Left renal cortex interstitium (tissue), 4 donors: ENCODE measurements around the gene TUBB4B. TPM values are rescaled to one million over a fixed set of nuclear protein-coding genes. Genes with fewer than 3 reads are reported as not detected.

Experiments used
- DNase-seq, 4 donors: peaks; one replicate each; pipeline ENCODE4 v3.0.0-alpha.2; 2013; ENCODE audit warnings: low read depth in 4 of 4, low spot score in 2 of 4, missing footprints in 1 of 4
- polyA plus RNA-seq, 4 donors: library from polyadenylated mRNA; unstranded; fragments of 120-200 nt; gene quantifications; one replicate each; pipeline ENCODE4 v1.2.1, GENCODE V29; 2013; ENCODE audit not compliant: insufficient read length in 4 of 4

The TUBB4B gene
- polyA plus RNA-seq, 4 donors = 324 to 444 (median 393) TPM

- DNase-seq = no peak
These were observed 39.6 kb downstream of the TUBB4B start for GRCh38 chr9:137280474-137281344.

DNA sequence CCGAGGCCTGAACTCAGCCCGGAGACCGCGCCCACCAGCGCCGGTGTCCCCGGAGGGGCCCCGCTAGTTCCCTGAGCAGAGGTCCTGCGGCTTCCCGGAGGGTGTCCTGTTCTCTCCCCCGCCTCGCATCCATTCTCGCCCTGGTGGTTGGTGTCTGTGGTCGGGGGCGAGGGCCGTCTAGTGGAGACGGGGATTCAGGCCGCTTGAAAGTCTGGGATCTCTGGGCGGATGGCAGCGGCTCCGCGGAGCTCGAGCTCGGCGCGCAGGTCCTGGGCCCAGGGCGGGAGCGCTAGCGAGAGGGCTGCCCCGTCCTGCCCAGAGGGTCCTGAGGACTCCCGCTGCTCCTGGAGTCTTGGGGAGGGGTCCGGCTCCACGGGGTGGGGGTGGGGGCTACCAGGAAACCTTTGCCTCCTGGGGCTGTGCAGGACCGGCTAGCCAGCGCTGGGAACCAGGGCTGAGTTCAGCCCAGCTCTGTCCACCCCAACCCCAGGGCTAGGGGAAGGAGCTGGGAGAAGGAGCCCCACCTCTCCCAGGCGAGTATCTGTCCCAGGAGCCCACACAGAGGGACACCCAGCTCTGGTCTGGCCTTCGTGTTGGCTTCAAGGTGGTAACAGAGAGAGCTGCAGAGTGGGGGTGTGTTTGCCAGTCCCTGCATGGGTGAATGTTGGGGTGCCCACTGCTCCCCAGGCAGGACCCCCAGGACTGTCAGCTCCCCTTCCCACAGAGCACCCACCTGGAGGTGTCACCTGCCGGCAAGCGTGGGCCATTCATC, 40.4 kb downstream of the TUBB4B start:
- DNase-seq = no peak

- no peak for DNase-seq
These were observed 45.9 kb downstream of the TUBB4B start for GRCh38 chr9:137286975-137287383.

- no peak for DNase-seq
These were observed 52.0 kb downstream of the TUBB4B start for GRCh38 chr9:137293094-137293481.

Other genes with a start within 250 kb of the TUBB4B start
- gene PAXX, start 248.9 kb upstream of the TUBB4B start, polyA plus RNA-seq = 10 to 100 TPM; 22.4 to 53.2 (median 41.4) TPM
- gene CLIC3, start 244.7 kb upstream of the TUBB4B start, polyA plus RNA-seq = 1 to 10 TPM in 1 of 4 donors, under 1 TPM in 3; 0.49 to 1.2 (median 0.74) TPM
- 10 to 100 TPM; 36.4 to 60.9 (median 55.4) TPM for gene ABCA2, start 213.1 kb upstream of the TUBB4B start, polyA plus RNA-seq
- under 1 TPM in 2 of 4 donors, not detected in 2; 0.08 to 0.12 TPM for gene FUT7, start 209.2 kb upstream of the TUBB4B start, polyA plus RNA-seq
- gene NPDC1, start 195.1 kb upstream of the TUBB4B start, polyA plus RNA-seq = 10 to 100 TPM; 19.8 to 46.8 (median 34.4) TPM
- 1 to 10 TPM; 2.8 to 6.0 (median 5.1) TPM for gene ENTPD2, start 187.2 kb upstream of the TUBB4B start, polyA plus RNA-seq
- gene SAPCD2, start 170.7 kb upstream of the TUBB4B start, polyA plus RNA-seq = 10 to 100 TPM in 1 of 4 donors, 1 to 10 TPM in 3; 5.5 to 10.0 (median 8.6) TPM
- gene UAP1L1, start 163.8 kb upstream of the TUBB4B start, polyA plus RNA-seq = 1 to 10 TPM; 4.2 to 7.4 (median 5.9) TPM
- gene MAN1B1, start 154.3 kb upstream of the TUBB4B start, polyA plus RNA-seq = 10 to 100 TPM; 46.5 to 70.7 (median 63.1) TPM
- gene DPP7, start 126.6 kb upstream of the TUBB4B start, polyA plus RNA-seq = 10 to 100 TPM; 14.5 to 31.9 (median 25.1) TPM
- gene GRIN1, start 102.1 kb upstream of the TUBB4B start, polyA plus RNA-seq = under 1 TPM in 3 of 4 donors, not detected in 1; 0.06 to 0.60 (median 0.20) TPM
- under 1 TPM in 3 of 4 donors, not detected in 1; 0.12 to 0.29 (median 0.17) TPM for gene LRRC26, start 71.2 kb upstream of the TUBB4B start, polyA plus RNA-seq
- gene TMEM210, start 69.2 kb upstream of the TUBB4B start, polyA plus RNA-seq = under 1 TPM in 1 of 4 donors, not detected in 3; 0.16 TPM
- gene ANAPC2, start 52.7 kb upstream of the TUBB4B start, polyA plus RNA-seq = 10 to 100 TPM; 31.3 to 56.1 (median 44.4) TPM
- gene SSNA1, start 52.6 kb upstream of the TUBB4B start, polyA plus RNA-seq = 10 to 100 TPM; 44.5 to 78.1 (median 56.9) TPM
- 10 to 100 TPM; 12.8 to 15.4 (median 14.7) TPM for gene TPRN, start 40.5 kb upstream of the TUBB4B start, polyA plus RNA-seq
- 10 to 100 TPM; 37.2 to 53.2 (median 43.5) TPM for gene TMEM203, start 35.6 kb upstream of the TUBB4B start, polyA plus RNA-seq
- gene NDOR1, start 35.6 kb upstream of the TUBB4B start, polyA plus RNA-seq = 10 to 100 TPM in 3 of 4 donors, 1 to 10 TPM in 1; 7.0 to 20.2 (median 14.5) TPM
- 10 to 100 TPM in 3 of 4 donors, 1 to 10 TPM in 1; 5.4 to 15.1 (median 13.1) TPM for gene RNF208, start 19.0 kb upstream of the TUBB4B start, polyA plus RNA-seq
- gene CYSRT1, start 16.1 kb upstream of the TUBB4B start, polyA plus RNA-seq = 10 to 100 TPM in 2 of 4 donors, 1 to 10 TPM in 2; 5.1 to 20.9 (median 12.5) TPM
- 10 to 100 TPM in 2 of 4 donors, 1 to 10 TPM in 2; 3.6 to 20.1 (median 12.5) TPM for gene RNF224, start 13.8 kb upstream of the TUBB4B start, polyA plus RNA-seq
- 10 to 100 TPM in 2 of 4 donors, 1 to 10 TPM in 2; 4.4 to 15.4 (median 8.9) TPM for gene SLC34A3, start 10.4 kb upstream of the TUBB4B start, polyA plus RNA-seq
- gene STPG3, start 10.0 kb downstream of the TUBB4B start, polyA plus RNA-seq = 1 to 10 TPM; 1.0 to 3.5 (median 2.3) TPM
- gene NELFB, start 14.0 kb downstream of the TUBB4B start, polyA plus RNA-seq = 10 to 100 TPM; 49.5 to 67.0 (median 56.4) TPM
- 1 to 10 TPM; 3.9 to 8.5 (median 6.3) TPM for gene TOR4A, start 36.4 kb downstream of the TUBB4B start, polyA plus RNA-seq
- gene NRARP, start 61.0 kb downstream of the TUBB4B start, polyA plus RNA-seq = 1 to 10 TPM; 5.7 to 8.5 (median 8.2) TPM
- gene EXD3, start 181.9 kb downstream of the TUBB4B start, polyA plus RNA-seq = 10 to 100 TPM in 3 of 4 donors, 1 to 10 TPM in 1; 8.1 to 26.1 (median 19.7) TPM
- 10 to 100 TPM in 1 of 4 donors, 1 to 10 TPM in 3; 4.3 to 13.1 (median 9.1) TPM for gene NOXA1, start 182.1 kb downstream of the TUBB4B start, polyA plus RNA-seq
- under 1 TPM; 0.35 to 0.74 (median 0.64) TPM for gene ENTPD8, start 200.1 kb downstream of the TUBB4B start, polyA plus RNA-seq
- 10 to 100 TPM; 48.1 to 52.4 (median 49.4) TPM for gene NSMF, start 218.0 kb downstream of the TUBB4B start, polyA plus RNA-seq